Tongue (tissue), 2 donors: ENCODE measurements around the gene GOLGA8N. TPM values are rescaled to one million over a fixed set of nuclear protein-coding genes. Genes with fewer than 3 reads are reported as not detected.
"Not testable (repeated sequence)": the region's sequence is repeated elsewhere in the genome, so short reads cannot be mapped to it uniquely, and the experiment has no call there.

Experiments used
- DNase-seq: peaks from one replicate; pipeline ENCODE4 v3.0.0-alpha.2; 2015
- total RNA-seq: library from RNA; depleted of rRNA; stranded (reverse); fragments of >200 nt; gene quantifications from one replicate; pipeline ENCODE4 v1.2.3, GENCODE V29; 2014

The GOLGA8N gene
- total RNA-seq, result 12.8 TPM

- not testable (repeated sequence) for DNase-seq
Observed at GRCh38 chr15:32593151-32593550, at the start of gene GOLGA8N. Gene GOLGA8N (plus strand): TSS chr15:32593456.

GRCh38 chr15:32543456-32543855, 49.8 kb upstream of the GOLGA8N start:
- not testable (repeated sequence) for DNase-seq

- DNase-seq, result not testable (repeated sequence)
Observed at GRCh38 chr15:32545129-32545528, 48.1 kb upstream of the GOLGA8N start.

GRCh38 chr15:32554587-32554986, 38.7 kb upstream of the GOLGA8N start:
- not testable (repeated sequence) for DNase-seq

- DNase-seq, result not testable (repeated sequence)
Observed at GRCh38 chr15:32562198-32562597, 31.1 kb upstream of the GOLGA8N start.

GRCh38 chr15:32568988-32569387, 24.3 kb upstream of the GOLGA8N start:
- not testable (repeated sequence) for DNase-seq

- not testable (repeated sequence) for DNase-seq
Observed at GRCh38 chr15:32578482-32578881, 14.8 kb upstream of the GOLGA8N start.

- DNase-seq, result not testable (repeated sequence)
Observed at GRCh38 chr15:32585844-32586243, 7.4 kb upstream of the GOLGA8N start.

GRCh38 chr15:32609518-32609917, 16.3 kb downstream of the GOLGA8N start:
- not testable (repeated sequence) for DNase-seq

GRCh38 chr15:32610719-32611118, 17.5 kb downstream of the GOLGA8N start:
- peak; percentile 32 for DNase-seq

- not testable (repeated sequence) for DNase-seq
Observed at GRCh38 chr15:32614712-32615050, 21.4 kb downstream of the GOLGA8N start.

- peak; percentile 97 for DNase-seq
Observed at GRCh38 chr15:32615051-32615870, 22.0 kb downstream of the GOLGA8N start, which contains the start of gene ARHGAP11A. Gene ARHGAP11A (plus strand): TSS chr15:32615504. CDS start chr15:32616212, 708 bp downstream.

- DNase-seq, result not testable (repeated sequence)
Observed at GRCh38 chr15:32615871-32616426, 22.7 kb downstream of the GOLGA8N start.

GRCh38 chr15:32636410-32636809, 43.2 kb downstream of the GOLGA8N start:
- DNase-seq, result no peak

- no peak for DNase-seq
Observed at GRCh38 chr15:32636908-32637567, 43.8 kb downstream of the GOLGA8N start.

- no peak for DNase-seq
Observed at GRCh38 chr15:32637704-32638103, 44.4 kb downstream of the GOLGA8N start.

- DNase-seq, result peak; percentile 60
Observed at GRCh38 chr15:32641517-32642059, 48.3 kb downstream of the GOLGA8N start, which contains the start of gene SCG5. Gene SCG5 (plus strand): TSS chr15:32641710. CDS start chr15:32643593, 1,883 bp downstream.

GRCh38 chr15:32642667-32643435, 49.6 kb downstream of the GOLGA8N start:
- no peak for DNase-seq

- DNase-seq, result no peak
Observed at GRCh38 chr15:32643907-32644445, 50.7 kb downstream of the GOLGA8N start.

- DNase-seq, result no peak
Observed at GRCh38 chr15:32646291-32646690, 53.0 kb downstream of the GOLGA8N start.

- DNase-seq, result no peak
Observed at GRCh38 chr15:32649342-32649741, 56.1 kb downstream of the GOLGA8N start.
